Progenitor cell of endocrine pancreas (in vitro differentiated cells): ENCODE measurements around the gene TCF23. TPM values are rescaled to one million over a fixed set of nuclear protein-coding genes. Genes with fewer than 3 reads are reported as not detected.

ENCODE experiments used
- DNase-seq: peaks from one replicate; pipeline ENCODE4 v3.0.0; 2021; ENCODE audit warnings: low spot score; ENCODE audit not compliant: unreplicated experiment
- H3K27ac Mint-ChIP-seq: 2 replicates; pipeline ENCODE4 v1.8.0; 2021; ENCODE audit warnings: mild to moderate bottlenecking, moderate library complexity, mixed read lengths
- H3K27me3 Mint-ChIP-seq: 2 replicates; pipeline ENCODE4 v1.8.0; 2021; ENCODE audit warnings: mixed read lengths
- H3K36me3 Mint-ChIP-seq: 2 replicates; pipeline ENCODE4 v1.8.0; 2022; ENCODE audit warnings: mixed read lengths; ENCODE audit not compliant: insufficient read depth
- H3K4me1 Mint-ChIP-seq: 2 replicates; pipeline ENCODE4 v1.8.0; 2021; ENCODE audit warnings: low read depth, mixed read lengths
- H3K4me3 Mint-ChIP-seq: 2 replicates; pipeline ENCODE4 v1.8.0; 2021; ENCODE audit warnings: low read depth, mild to moderate bottlenecking, moderate library complexity, mixed read lengths
- H3K9me3 Mint-ChIP-seq: 2 replicates; pipeline ENCODE4 v1.8.0; 2021; ENCODE audit warnings: low read depth, mixed read lengths
- CTCF ChIP-seq: fragments of 200-600 bp; sonication (generic); IDR thresholded peaks from one replicate; pipeline ENCODE4 v1.5.0; 2021; ENCODE audit warnings: antibody characterized with exemption, mild to moderate bottlenecking; ENCODE audit not compliant: unreplicated experiment
- total RNA-seq: library from RNA; stranded (reverse); gene quantifications from 2 replicates; pipeline ENCODE4 v1.2.1, GENCODE V29; 2021

The TCF23 gene
- total RNA-seq, 1 donor from 2014 or later = not detected

- H3K4me3 Mint-ChIP-seq = no peak overlapping the region
- no peak for DNase-seq
- H3K9me3 Mint-ChIP-seq = no peaks in the 10 kb centered on the region
- H3K27ac Mint-ChIP-seq = no peak overlapping the region
- H3K27me3 Mint-ChIP-seq = no peaks in the 10 kb centered on the region
- no peaks in the 10 kb centered on the region for H3K36me3 Mint-ChIP-seq
- no peak for TF ChIP-seq CTCF
- H3K4me1 Mint-ChIP-seq = no peaks in the 10 kb centered on the region
Measured at GRCh38 chr2:27152796-27153464, 4.1 kb downstream of the TCF23 start.

- H3K4me3 Mint-ChIP-seq = no peak overlapping the region
- no peak for TF ChIP-seq CTCF
- H3K27ac Mint-ChIP-seq = no peak overlapping the region
Measured at GRCh38 chr2:27154488-27154887, 5.7 kb downstream of the TCF23 start.

GRCh38 chr2:27155069-27155520 lies 6.3 kb downstream of the TCF23 start:
- no peak overlapping the region for H3K27ac Mint-ChIP-seq
- H3K9me3 Mint-ChIP-seq = no peaks in the 10 kb centered on the region
- H3K4me3 Mint-ChIP-seq = no peak overlapping the region
- H3K36me3 Mint-ChIP-seq = no peaks in the 10 kb centered on the region
- H3K27me3 Mint-ChIP-seq = peaks cover 3% of the 10 kb centered on the region
- DNase-seq = no peak
- TF ChIP-seq CTCF = no peak
- H3K4me1 Mint-ChIP-seq = peaks cover 4% of the 10 kb centered on the region

More at GRCh38 chr2:27154488-27154887, 5.7 kb downstream of the TCF23 start:
- no peaks in the 10 kb centered on the region for H3K36me3 Mint-ChIP-seq
- no peak for DNase-seq
- peaks cover 4% of the 10 kb centered on the region for H3K4me1 Mint-ChIP-seq
- H3K9me3 Mint-ChIP-seq = no peaks in the 10 kb centered on the region
- peaks cover 3% of the 10 kb centered on the region for H3K27me3 Mint-ChIP-seq

GRCh38 chr2:27158468-27158867 lies 9.7 kb downstream of the TCF23 start:
- no peaks in the 10 kb centered on the region for H3K36me3 Mint-ChIP-seq
- H3K9me3 Mint-ChIP-seq = no peaks in the 10 kb centered on the region
- H3K27me3 Mint-ChIP-seq = peaks cover 3% of the 10 kb centered on the region
- no peak for DNase-seq
- no peak for TF ChIP-seq CTCF
- H3K4me1 Mint-ChIP-seq = peaks cover 4% of the 10 kb centered on the region
- H3K4me3 Mint-ChIP-seq = no peak overlapping the region
- peak overlapping the region; percentile 69 for H3K27ac Mint-ChIP-seq

GRCh38 chr2:27159271-27159670 lies 10.5 kb downstream of the TCF23 start:
- H3K9me3 Mint-ChIP-seq = no peaks in the 10 kb centered on the region
- H3K4me3 Mint-ChIP-seq = no peak overlapping the region

More at GRCh38 chr2:27159271-27159670, 10.5 kb downstream of the TCF23 start:
- Mint-ChIP-seq H3K27me3 (peaks cover 3% of the 10 kb centered on the region), H3K4me1 (peaks cover 4% of the 10 kb centered on the region), H3K27ac (no peak overlapping the region), H3K36me3 (no peaks in the 10 kb centered on the region)
- DNase-seq = no peak
- no peak for TF ChIP-seq CTCF
